Activated CD8-positive, alpha-beta memory T cell treated with anti-CD3 and anti-CD28 coated beads for 36 hours (primary cell): ENCODE results near the gene LONRF2. TPM values are rescaled to one million over a fixed set of nuclear protein-coding genes. Genes with fewer than 3 reads are reported as not detected.

Experiments used
- CTCF ChIA-PET: fragments of 350-600 bp; sonication (Branson Sonifier 250); formaldehyde crosslinking; loops from one replicate; lab custom pipeline; 2021; ENCODE audit warnings: antibody characterized with exemption; lab: Charles Lee
- POLR2A ChIA-PET: fragments of 350-600 bp; sonication (Branson Sonifier 250); formaldehyde crosslinking; loops from one replicate; lab custom pipeline; 2021; ENCODE audit warnings: antibody characterized with exemption; lab: Charles Lee
- total RNA-seq, 2 experiments: library from RNA; stranded (reverse); gene quantifications; one replicate each; pipeline ENCODE4 v1.2.3, GENCODE V29; 2021

LONRF2 gene
- total RNA-seq, 2 experiments from 2014 or later = 0.08 TPM

DNA sequence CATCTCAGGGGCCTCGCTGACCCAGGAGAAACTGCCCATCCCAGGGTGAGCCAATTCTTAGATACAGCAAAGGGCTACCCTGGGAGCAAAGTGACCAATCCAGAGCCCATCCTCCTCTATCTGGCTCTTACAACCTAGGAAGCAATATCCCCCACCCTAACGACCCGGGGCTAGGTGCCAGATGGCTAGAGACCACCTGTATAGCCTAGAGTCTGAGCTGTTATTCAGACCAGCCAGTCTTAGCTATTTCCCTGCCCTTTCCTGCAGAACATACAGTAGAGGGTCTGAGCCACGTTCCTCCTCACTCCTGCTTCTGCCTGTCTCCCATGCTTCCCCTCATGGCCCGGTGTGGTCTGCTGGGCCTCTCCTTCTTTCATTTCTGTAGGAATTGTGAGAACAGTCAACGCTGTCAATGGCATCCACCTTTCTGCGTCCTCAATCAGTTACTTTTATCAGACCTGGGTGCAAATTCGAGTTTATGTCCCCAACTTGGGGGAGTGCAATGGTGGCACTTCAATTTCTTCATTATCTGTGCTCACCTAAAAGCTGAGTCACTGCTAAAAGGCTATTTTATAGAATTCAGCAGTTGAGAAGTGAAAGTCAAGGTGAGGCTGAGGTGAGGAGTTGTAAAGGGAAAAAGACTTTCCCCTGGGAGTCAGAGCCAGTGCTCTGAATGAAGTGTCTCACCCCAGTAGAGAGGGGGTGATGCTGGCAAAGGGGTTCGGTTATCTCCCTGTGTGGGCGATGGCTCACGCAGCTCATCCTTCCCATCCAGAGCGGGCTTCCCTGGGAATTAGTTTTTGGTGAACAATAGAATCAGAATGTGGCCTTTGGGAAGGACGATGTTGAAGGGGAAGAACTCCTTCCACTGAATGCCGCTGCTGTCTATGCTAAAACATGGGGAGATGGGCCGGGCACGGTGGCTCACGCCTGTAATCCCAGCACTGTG is 42.4 kb downstream of the LONRF2 start:
- POLR2A ChIA-PET = no interaction called here
- CTCF ChIA-PET = no interaction called here

DNA sequence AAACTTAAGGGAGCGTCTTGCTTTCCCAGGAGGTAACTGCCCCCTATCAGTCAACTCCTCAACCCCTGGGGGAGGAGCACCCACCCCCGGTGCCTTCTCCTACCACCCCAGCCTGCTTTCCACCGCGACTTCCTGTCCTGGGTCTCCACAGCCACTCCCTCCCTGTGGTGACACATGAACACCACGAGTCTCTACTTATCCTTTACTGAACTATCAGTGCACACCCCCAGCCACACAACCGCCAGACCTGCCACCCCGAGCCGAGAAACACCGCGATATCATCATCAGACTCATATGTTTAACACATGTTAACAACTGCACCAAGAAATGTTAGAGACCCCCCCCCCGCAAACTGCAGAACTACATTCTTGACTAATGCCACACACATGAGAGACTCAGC is 43.3 kb downstream of the LONRF2 start:
- ChIA-PET POLR2A (no interaction called here), CTCF (no interaction called here)

GRCh38 chr2:100278501-100278900 is 43.8 kb downstream of the LONRF2 start:
- ChIA-PET POLR2A (no interaction called here), CTCF (no interaction called here)

- ChIA-PET CTCF (interaction anchor here (1.8 to 2.5 kb wide), 3 partner anchors 14 to 103 kb away, joined by 4 to 7 read pairs (median 6); no protein-coding TSS in a partner anchor), POLR2A (no interaction called here)
Measured at GRCh38 chr2:100277540-100278207, 44.6 kb downstream of the LONRF2 start.

DNA sequence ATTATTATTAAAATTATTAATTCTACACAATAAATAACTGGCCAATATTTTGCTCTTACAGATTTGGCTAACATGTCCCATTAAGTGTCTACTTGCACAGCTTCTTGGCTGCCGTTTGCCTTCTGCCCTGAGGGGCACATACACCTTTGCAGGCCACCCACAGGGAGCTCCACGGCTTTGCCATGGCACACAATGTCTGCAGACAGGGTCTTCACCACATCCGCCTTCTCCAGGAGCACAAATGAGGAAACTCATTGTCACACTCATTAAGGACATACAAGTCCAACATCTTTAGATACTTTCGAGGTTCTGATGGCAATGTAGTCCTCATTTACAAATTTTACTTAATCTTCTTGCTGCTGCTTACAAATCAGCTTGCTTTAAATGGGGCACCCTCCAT is 45.6 kb downstream of the LONRF2 start:
- POLR2A ChIA-PET = no interaction called here
- CTCF ChIA-PET = interaction anchor here (1.8 to 2.5 kb wide), 3 partner anchors 13 to 104 kb away, joined by 4 to 7 read pairs (median 6); no protein-coding TSS in a partner anchor

- ChIA-PET POLR2A (no interaction called here), CTCF (interaction anchor here (2.5 kb wide), 1 partner anchor 106 kb away, joined by 6 read pairs; no protein-coding TSS in a partner anchor)
Measured at GRCh38 chr2:100275200-100275589, 47.1 kb downstream of the LONRF2 start.

DNA sequence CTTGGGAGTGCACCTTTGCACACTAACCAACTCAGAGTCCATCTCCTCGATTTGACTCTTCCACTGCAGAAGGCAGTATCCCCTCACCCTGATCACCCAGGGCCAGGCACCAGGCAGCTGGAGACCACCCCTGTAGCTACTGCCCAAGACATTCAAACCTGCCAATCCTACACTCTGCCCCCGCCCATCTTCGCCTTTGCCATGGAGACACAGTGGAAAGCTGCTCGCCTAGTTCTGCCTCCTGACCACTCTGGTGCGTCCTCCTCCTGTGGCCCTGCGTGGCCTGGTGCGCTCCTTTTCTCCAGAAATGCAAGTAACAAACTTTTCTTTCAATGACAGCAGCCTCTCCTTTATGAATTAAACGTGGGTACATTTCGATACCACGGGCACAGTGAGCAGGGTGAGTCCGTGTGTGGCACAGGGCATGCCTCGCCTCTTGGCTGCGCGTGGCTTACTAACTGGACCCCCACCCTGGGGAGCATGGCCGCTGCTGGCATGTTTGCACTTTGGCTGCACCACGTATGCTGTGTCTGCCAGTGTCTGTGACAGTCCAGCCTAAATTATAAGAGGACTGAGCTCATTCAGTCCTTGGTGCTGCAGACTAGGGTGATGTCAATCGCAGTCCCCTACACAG is 47.6 kb downstream of the LONRF2 start:
- ChIA-PET CTCF (interaction anchor here (2.5 kb wide), 1 partner anchor 106 kb away, joined by 6 read pairs; no protein-coding TSS in a partner anchor), POLR2A (no interaction called here)

DNA sequence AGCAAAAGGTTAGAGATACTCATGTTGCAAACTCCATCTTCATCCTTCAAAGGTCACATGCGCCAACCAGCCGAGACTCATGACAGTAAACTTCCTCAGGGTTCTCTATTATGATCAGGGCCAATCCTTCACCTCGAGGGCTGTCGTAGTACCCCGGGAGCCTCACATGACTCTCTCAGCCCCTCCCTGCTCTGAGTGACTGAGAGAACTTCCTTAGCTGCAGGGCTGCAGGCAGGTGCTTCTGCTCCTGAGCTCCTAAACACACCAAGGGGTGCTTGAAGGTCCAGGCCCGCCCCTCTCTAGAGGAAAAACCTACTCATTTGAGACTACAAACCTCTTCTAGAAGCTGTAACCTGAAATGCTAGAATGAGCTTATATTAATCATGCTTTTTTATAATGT is 48.2 kb downstream of the LONRF2 start:
- CTCF ChIA-PET = no interaction called here
- POLR2A ChIA-PET = no interaction called here

DNA sequence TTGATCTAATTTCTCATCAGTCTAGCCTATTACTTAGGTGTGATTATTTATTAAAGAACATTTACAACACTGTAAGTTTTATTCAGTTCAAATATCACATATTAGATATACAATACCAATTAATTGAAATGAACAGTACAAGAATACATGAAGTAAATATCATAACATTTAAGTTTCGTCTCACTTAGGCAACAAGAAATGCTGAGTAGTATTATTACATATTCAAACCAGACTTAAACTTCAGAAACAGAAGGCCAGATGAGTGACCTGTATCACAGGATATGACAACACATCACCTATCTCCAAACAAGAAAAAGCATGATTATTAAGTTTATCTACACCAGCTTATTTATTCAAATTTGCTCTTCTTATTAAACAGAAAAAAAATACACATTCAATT is 48.9 kb downstream of the LONRF2 start:
- POLR2A ChIA-PET = no interaction called here
- CTCF ChIA-PET = interaction anchor here (2.5 kb wide), 1 partner anchor 11 kb away, joined by 9 read pairs; no protein-coding TSS in a partner anchor

DNA sequence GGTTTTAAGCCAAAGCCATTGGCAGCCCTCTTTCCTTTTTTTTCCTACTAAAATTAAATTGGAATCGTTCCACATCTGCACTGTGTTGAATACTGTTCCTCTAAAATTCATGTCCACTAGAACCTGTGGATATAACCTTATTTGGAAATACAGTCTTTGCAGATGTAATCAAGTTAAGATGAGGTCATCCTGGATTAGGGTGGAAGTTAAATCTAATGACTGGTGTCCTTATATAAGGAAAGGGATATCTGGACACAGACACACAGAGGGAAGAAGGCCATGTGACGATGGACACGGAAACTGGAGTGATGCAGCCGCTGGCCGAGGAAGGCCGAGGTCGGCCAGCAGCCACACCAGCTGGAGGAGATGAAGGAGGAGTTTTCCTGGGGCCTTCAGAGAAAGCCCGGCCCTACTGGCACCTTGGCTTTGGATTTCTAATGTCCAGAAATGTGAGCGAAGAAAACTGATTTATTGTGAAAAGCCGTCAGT is 49.4 kb downstream of the LONRF2 start:
- POLR2A ChIA-PET = no interaction called here

GRCh38 chr2:100271210-100271609 is 51.1 kb downstream of the LONRF2 start:
- ChIA-PET POLR2A (no interaction called here), CTCF (interaction anchor here (1.2 to 2.5 kb wide), 2 partner anchors 8 to 110 kb away, joined by 3 to 9 read pairs; no protein-coding TSS in a partner anchor)

More for the DNA sequence above, 49.4 kb downstream of the LONRF2 start:
- CTCF ChIA-PET = interaction anchor here (2.5 kb wide), 1 partner anchor 10 kb away, joined by 9 read pairs; no protein-coding TSS in a partner anchor

- POLR2A ChIA-PET = no interaction called here
Measured at GRCh38 chr2:100270381-100271146, 51.7 kb downstream of the LONRF2 start.

GRCh38 chr2:100269889-100270288 is 52.4 kb downstream of the LONRF2 start:
- ChIA-PET POLR2A (no interaction called here), CTCF (no interaction called here)

More at GRCh38 chr2:100270381-100271146, 51.7 kb downstream of the LONRF2 start:
- CTCF ChIA-PET = no interaction called here

- CTCF ChIA-PET = no interaction called here
- POLR2A ChIA-PET = no interaction called here
Measured at GRCh38 chr2:100268986-100269385, 53.3 kb downstream of the LONRF2 start.

DNA sequence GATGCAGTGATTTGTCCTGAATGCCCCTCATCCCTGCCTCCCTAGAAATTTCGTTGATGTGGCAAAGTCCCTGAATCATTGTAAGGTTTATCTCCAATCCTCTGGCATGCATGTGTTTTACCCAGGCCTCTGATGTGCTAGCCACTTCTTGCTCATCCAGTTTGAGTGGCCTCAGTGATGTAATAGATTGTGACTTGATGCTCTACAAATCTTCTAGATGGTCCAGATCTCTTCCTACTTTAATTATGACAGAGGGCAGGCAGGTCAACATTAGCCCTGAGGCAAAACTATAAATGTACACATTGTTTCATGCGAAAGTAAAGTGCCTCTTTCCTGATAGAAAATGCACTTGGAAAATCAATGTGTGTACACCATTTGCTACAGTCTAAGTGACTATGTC is 54.5 kb downstream of the LONRF2 start:
- ChIA-PET POLR2A (no interaction called here), CTCF (no interaction called here)

- POLR2A ChIA-PET = no interaction called here
Measured at GRCh38 chr2:100266126-100266525, 56.2 kb downstream of the LONRF2 start.

DNA sequence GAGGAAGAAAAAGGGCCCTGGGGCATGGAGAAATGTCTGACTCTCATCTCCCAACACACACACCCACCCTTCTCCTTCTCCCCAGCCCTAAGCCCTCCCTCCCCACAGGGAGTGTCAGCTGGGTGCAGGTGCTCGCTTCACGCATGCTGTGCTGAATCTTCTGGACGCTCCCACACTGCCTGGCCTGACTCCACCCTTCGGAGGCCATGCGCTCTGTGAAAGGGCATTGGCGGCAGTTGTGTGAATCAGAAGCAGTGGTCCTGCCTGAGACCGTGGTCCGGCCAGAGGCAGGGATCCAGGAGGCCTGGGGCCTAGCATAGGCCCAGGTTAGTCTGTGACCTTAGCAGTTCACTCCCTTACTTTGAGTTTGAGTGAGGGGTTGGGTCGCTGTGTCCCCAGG is 57.1 kb downstream of the LONRF2 start:
- CTCF ChIA-PET = no interaction called here
- POLR2A ChIA-PET = no interaction called here

More at GRCh38 chr2:100266126-100266525, 56.2 kb downstream of the LONRF2 start:
- CTCF ChIA-PET = no interaction called here

- POLR2A ChIA-PET = no interaction called here
- CTCF ChIA-PET = no interaction called here
Measured at GRCh38 chr2:100264651-100265050, 57.6 kb downstream of the LONRF2 start.
